GM23248 (cell line): Measurements from ENCODE around the gene TRERF1. TPM values are rescaled to one million over a fixed set of nuclear protein-coding genes. Genes with fewer than 3 reads are reported as not detected.

Experiments used
- DNase-seq: peaks from one replicate; pipeline ENCODE4 v3.0.0-alpha.2; 2015
- H2AFZ ChIP-seq: fragments of 200-600 bp; sonication (generic); 2 replicates; pipeline ENCODE4 v1.6.1; 2016; ENCODE audit warnings: antibody characterized with exemption
- H3F3A ChIP-seq: fragments of 200-600 bp; sonication (generic); 2 replicates; pipeline ENCODE4 v1.6.1; 2016; ENCODE audit warnings: mild to moderate bottlenecking, antibody characterized with exemption, mixed run types; ENCODE audit not compliant: insufficient read depth
- H3K27ac ChIP-seq: fragments of 200-600 bp; sonication (generic); 2 replicates; pipeline ENCODE4 v1.5.1; 2016; ENCODE audit warnings: mild to moderate bottlenecking
- H3K27me3 ChIP-seq: fragments of 200-600 bp; sonication (generic); replicated peaks from 2 replicates; pipeline ENCODE4 v1.6.1; 2016; ENCODE audit warnings: mild to moderate bottlenecking; ENCODE audit not compliant: insufficient read depth
- H3K36me3 ChIP-seq: fragments of 200-600 bp; sonication (generic); 2 replicates; pipeline ENCODE4 v1.6.1; 2016; ENCODE audit warnings: low read depth, mild to moderate bottlenecking
- H3K4me1 ChIP-seq: fragments of 200-600 bp; sonication (generic); 2 replicates; pipeline ENCODE4 v1.6.1; 2016; ENCODE audit warnings: mild to moderate bottlenecking; ENCODE audit not compliant: insufficient read depth
- H3K4me2 ChIP-seq: fragments of 200-600 bp; sonication (generic); one replicate; pipeline ENCODE4 v1.6.1; 2016; ENCODE audit warnings: mild to moderate bottlenecking; ENCODE audit not compliant: unreplicated experiment
- H3K4me3 ChIP-seq: fragments of 200-600 bp; sonication (generic); 2 replicates; pipeline ENCODE4 v1.5.1; 2016; ENCODE audit warnings: mild to moderate bottlenecking
- H3K79me2 ChIP-seq: fragments of 200-600 bp; sonication (generic); 2 replicates; pipeline ENCODE4 v1.6.1; 2016; ENCODE audit warnings: mild to moderate bottlenecking; ENCODE audit not compliant: insufficient read depth
- H3K9ac ChIP-seq: fragments of 200-600 bp; sonication (generic); 2 replicates; pipeline ENCODE4 v1.6.1; 2016; ENCODE audit warnings: mild to moderate bottlenecking
- H3K9me2 ChIP-seq: fragments of 200-600 bp; sonication (generic); 2 replicates; pipeline ENCODE4 v1.6.1; 2016; ENCODE audit warnings: mixed run types, mild to moderate bottlenecking, moderate library complexity; ENCODE audit not compliant: insufficient read depth
- H3K9me3 ChIP-seq: fragments of 200-600 bp; sonication (generic); one replicate; pipeline ENCODE4 v1.6.1; 2017; ENCODE audit warnings: low read depth
- H4K20me1 ChIP-seq: fragments of 200-600 bp; sonication (generic); 2 replicates; pipeline ENCODE4 v1.6.0; 2016; ENCODE audit not compliant: insufficient read depth
- EZH2 ChIP-seq: fragments of 200-600 bp; sonication (generic); IDR thresholded peaks from 2 replicates; pipeline ENCODE4 v1.6.1; 2018; ENCODE audit warnings: antibody characterized with exemption, mild to moderate bottlenecking; ENCODE audit not compliant: insufficient read depth, poor library complexity, severe bottlenecking
- EZH2phosphoT487 ChIP-seq: fragments of 200-600 bp; sonication (generic); IDR thresholded peaks from 2 replicates; pipeline ENCODE4 v1.6.1; 2018; ENCODE audit warnings: antibody characterized with exemption, moderate library complexity, mild to moderate bottlenecking, low read depth; ENCODE audit not compliant: insufficient read depth
- WGBS, 2 experiments: methylation state at CpG; one replicate each; pipeline ENCODE4 v1.1.6; 2015 to 2017; ENCODE audit warnings: low lambda C conversion rate in 2 of 2, low coverage in 1 of 2; ENCODE audit errors: missing lambda C conversion rate in 2 of 2; 5-methylcytosine and 5-hydroxymethylcytosine counted together
- in situ Hi-C: fragments of 300-500 bp; cut with MboI; formaldehyde crosslinking; loops from 2 replicates; pipeline ENCODE4 v1.15.0; 2020
- polyA plus RNA-seq: library from polyadenylated mRNA; unstranded; fragments of >200 nt; fragmentation: Nextera tagmentation; extraction: Ambion mirVana; gene quantifications from 2 replicates; pipeline ENCODE4 v1.2.1, GENCODE V29; 2016
- total RNA-seq: library from RNA; depleted of rRNA; stranded (reverse); fragments of >200 nt; shearing (Covaris generic); gene quantifications from 2 replicates; pipeline ENCODE4 v1.2.3, GENCODE V29; 2014

Gene TRERF1
- total and polyA plus RNA-seq, 2 experiments from 2014 or later, result 2.7 to 3.1 TPM

- WGBS, 2 experiments, result 100% methylated on average over 4 to 7 of the region's 7 CpGs
- in situ Hi-C loops, result loop anchor here (25.0 kb wide), 1 partner anchor 268 kb away; no protein-coding TSS in a partner anchor
- TF ChIP-seq EZH2phosphoT487, result no peak
- TF ChIP-seq EZH2, result no peak
Measured at GRCh38 chr6:42268835-42269204, 182.9 kb downstream of the TRERF1 start.

DNA sequence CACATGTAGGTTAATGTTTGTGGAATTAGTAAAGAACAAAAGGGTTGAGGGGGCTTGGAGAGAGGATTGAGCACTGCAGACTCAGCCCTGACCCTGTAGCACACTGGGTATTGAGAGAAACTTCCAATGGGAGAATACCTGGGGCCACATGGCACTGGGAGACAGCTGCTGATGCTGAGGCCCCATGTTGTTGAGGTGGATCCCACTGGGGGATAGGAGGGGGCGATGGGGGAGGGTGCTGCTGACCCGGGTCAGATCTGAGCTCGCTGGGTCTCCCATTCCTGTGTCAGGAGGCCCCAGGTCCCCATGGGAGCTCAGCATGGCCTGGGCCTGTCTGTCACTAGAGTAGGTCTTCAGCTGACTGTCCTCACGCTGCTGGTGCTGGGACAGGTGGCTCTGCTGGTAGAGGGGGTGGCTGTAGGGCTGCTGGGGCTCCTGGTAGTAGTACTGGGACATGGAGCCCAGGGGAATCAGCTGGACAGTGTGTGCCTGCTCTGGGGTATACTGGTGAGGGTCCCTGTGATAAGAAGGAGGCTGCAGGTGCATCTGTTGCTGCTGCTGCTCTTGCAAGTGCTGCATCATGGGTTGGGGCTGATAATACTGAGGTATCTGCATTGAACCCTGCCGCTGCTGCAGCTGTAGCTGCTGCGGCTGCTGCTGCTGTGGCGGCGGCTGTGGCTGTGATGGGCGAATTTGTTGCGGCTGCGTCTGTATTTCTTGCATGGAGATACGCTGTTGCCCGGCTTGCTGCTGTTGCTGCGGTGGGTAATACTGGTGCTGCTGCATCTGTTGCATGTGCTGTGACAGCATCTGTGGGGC, 183.5 kb downstream of the TRERF1 start:
- Histone ChIP-seq H3K9me3 (no peaks in the 10 kb centered on the region), H3K9ac (no peak overlapping the region), H2AFZ (no peak overlapping the region), H3K4me3 (no peak overlapping the region), H3K4me2 (no peak overlapping the region), H3K27ac (no peak overlapping the region), H3K36me3 (no peaks in the 10 kb centered on the region), H4K20me1 (no peaks in the 10 kb centered on the region), H3F3A (no peaks in the 10 kb centered on the region), H3K9me2 (no peaks in the 10 kb centered on the region), H3K79me2 (no peaks in the 10 kb centered on the region), H3K4me1 (no peaks in the 10 kb centered on the region), H3K27me3 (no peaks in the 10 kb centered on the region)
- no peak for DNase-seq
- TF ChIP-seq EZH2phosphoT487 (no peak), EZH2 (no peak)
- WGBS, 2 experiments, result 97% methylated on average over 11 to 14 of the region's 14 CpGs
- in situ Hi-C loops, result loop anchor here (25.0 kb wide), 1 partner anchor 269 kb away; no protein-coding TSS in a partner anchor

More at GRCh38 chr6:42268835-42269204, 182.9 kb downstream of the TRERF1 start:
- Histone ChIP-seq H3K4me3 (no peak overlapping the region), H3K36me3 (no peaks in the 10 kb centered on the region), H4K20me1 (no peaks in the 10 kb centered on the region), H3F3A (no peaks in the 10 kb centered on the region), H3K9me2 (no peaks in the 10 kb centered on the region), H3K9me3 (no peaks in the 10 kb centered on the region), H3K27me3 (no peaks in the 10 kb centered on the region), H3K79me2 (no peaks in the 10 kb centered on the region), H3K4me1 (no peaks in the 10 kb centered on the region), H3K4me2 (no peak overlapping the region), H2AFZ (no peak overlapping the region), H3K27ac (no peak overlapping the region), H3K9ac (no peak overlapping the region)
- no peak for DNase-seq

DNA sequence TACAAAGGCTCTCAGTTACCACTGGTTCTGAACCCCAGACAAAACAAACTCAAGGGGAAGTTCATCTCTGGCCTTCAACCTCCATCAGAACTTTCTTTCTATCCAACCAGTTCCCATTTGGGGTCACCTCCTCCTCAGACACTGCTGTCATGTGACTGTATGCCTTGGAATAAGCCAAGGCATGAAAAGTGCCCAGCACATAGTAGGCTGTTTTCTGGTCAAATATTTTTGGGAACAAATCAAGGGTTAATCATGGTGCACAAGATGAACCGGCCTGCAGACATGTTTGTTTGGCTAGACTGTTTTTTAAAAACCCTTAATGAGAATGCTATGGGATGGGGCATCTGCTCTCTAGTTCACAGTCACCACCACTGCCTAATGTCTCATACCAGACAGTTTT, 185.2 kb downstream of the TRERF1 start:
- Histone ChIP-seq H3K9me3 (no peaks in the 10 kb centered on the region), H3K9me2 (no peaks in the 10 kb centered on the region), H4K20me1 (no peaks in the 10 kb centered on the region), H3K27me3 (no peaks in the 10 kb centered on the region), H3K4me1 (no peaks in the 10 kb centered on the region), H3K79me2 (no peaks in the 10 kb centered on the region), H3K4me3 (no peak overlapping the region), H3F3A (no peaks in the 10 kb centered on the region), H2AFZ (no peak overlapping the region), H3K36me3 (no peaks in the 10 kb centered on the region), H3K27ac (no peak overlapping the region), H3K9ac (no peak overlapping the region), H3K4me2 (no peak overlapping the region)
- no peak for DNase-seq
- WGBS, 2 experiments, result 8 to 29% methylated on average over 1 of the region's 1 CpG
- in situ Hi-C loops, result loop anchor here (25.0 kb wide), 1 partner anchor 271 kb away; no protein-coding TSS in a partner anchor
- no peak for TF ChIP-seq EZH2phosphoT487
- TF ChIP-seq EZH2, result no peak

GRCh38 chr6:42264852-42265390, 186.8 kb downstream of the TRERF1 start:
- Histone ChIP-seq H3K4me3 (no peak overlapping the region), H4K20me1 (no peaks in the 10 kb centered on the region), H3K27me3 (no peaks in the 10 kb centered on the region), H3F3A (no peaks in the 10 kb centered on the region), H3K4me2 (no peak overlapping the region), H2AFZ (no peak overlapping the region), H3K9me3 (no peaks in the 10 kb centered on the region), H3K79me2 (no peaks in the 10 kb centered on the region), H3K4me1 (no peaks in the 10 kb centered on the region), H3K27ac (no peak overlapping the region), H3K36me3 (no peaks in the 10 kb centered on the region), H3K9me2 (no peaks in the 10 kb centered on the region), H3K9ac (no peak overlapping the region)
- in situ Hi-C loops, result loop anchor here (25.0 kb wide), 1 partner anchor 272 kb away; no protein-coding TSS in a partner anchor
- 81 to 89% methylated on average over 5 of the region's 5 CpGs for WGBS, 2 experiments
- TF ChIP-seq EZH2 (no peak), EZH2phosphoT487 (no peak)
- no peak for DNase-seq
